H1 (cell line): ENCODE results near the gene CCDC107. TPM values are rescaled to one million over a fixed set of nuclear protein-coding genes. Genes with fewer than 3 reads are reported as not detected.

Experiments
- CTCF ChIA-PET: fragments of 300-600 bp; sonication (Branson Sonifier 250); formaldehyde crosslinking; loops from one replicate; lab custom pipeline; 2021; ENCODE audit not compliant: partially characterized antibody; lab: Charles Lee
- POLR2A ChIA-PET: fragments of 300-600 bp; sonication (Branson Sonifier 250); formaldehyde crosslinking; loops from one replicate; lab custom pipeline; 2021; ENCODE audit warnings: inconsistent platforms; ENCODE audit not compliant: partially characterized antibody; lab: Charles Lee
- DNase-seq, 2 experiments: peaks; one replicate each; pipeline versions ENCODE4 v3.0.0 to v3.0.0-alpha.2; 2010 to 2022; ENCODE audit warnings: low spot score in 2 of 2, low read depth in 1 of 2, mixed read lengths in 1 of 2
- FAIRE-seq: peaks from 2 replicates; lab custom pipeline; 2011; peaks lifted over from hg19 to GRCh38; lab: Jason Lieb, UNC
- H2AFZ ChIP-seq: 2 replicates; pipeline ENCODE4 v1.8.1; 2012; ENCODE audit warnings: low read length, inconsistent platforms
- H2AK5ac ChIP-seq: 2 replicates; pipeline ENCODE4 v1.6.1; 2013; ENCODE audit warnings: low read depth, low read length
- H2BK120ac ChIP-seq: replicated peaks from 2 replicates; pipeline ENCODE3; 2013; ENCODE audit warnings: low read depth, low read length, inconsistent platforms
- H2BK12ac ChIP-seq: 2 replicates; pipeline ENCODE4 v1.6.1; 2013; ENCODE audit warnings: low read depth, low read length
- H2BK15ac ChIP-seq: 2 replicates; pipeline ENCODE4 v1.6.1; 2013; ENCODE audit warnings: low read length
- H2BK20ac ChIP-seq: 2 replicates; pipeline ENCODE4 v1.6.1; 2013; ENCODE audit warnings: low read length
- H2BK5ac ChIP-seq: 2 replicates; pipeline ENCODE4 v1.6.1; 2013; ENCODE audit warnings: low read depth, low read length
- H3K14ac ChIP-seq: 2 replicates; pipeline ENCODE4 v1.6.1; 2013; ENCODE audit warnings: inconsistent platforms; ENCODE audit not compliant: insufficient read length
- H3K18ac ChIP-seq: 2 replicates; pipeline ENCODE4 v1.6.1; 2013; ENCODE audit warnings: low read length; ENCODE audit errors: extremely low read depth
- H3K23ac ChIP-seq: 2 replicates; pipeline ENCODE4 v1.6.1; 2013; ENCODE audit warnings: inconsistent platforms; ENCODE audit not compliant: insufficient read length
- H3K23me2 ChIP-seq: 2 replicates; pipeline ENCODE4 v1.6.1; 2013; ENCODE audit warnings: low read depth, low read length
- H3K27ac ChIP-seq: 2 replicates; pipeline ENCODE4 v1.6.1; 2011; ENCODE audit warnings: low read depth, low read length, inconsistent platforms
- H3K27me3 ChIP-seq, 4 experiments: replicated peaks in 1 of 4; 1 replicate in 1 of 4; 2 replicates in 3 of 4; pipeline versions ENCODE4 v1.6.1 to v1.8.1; 2011 to 2013; ENCODE audit warnings: low read length in 3 of 4, mild to moderate bottlenecking in 3 of 4, inconsistent platforms in 2 of 4, mixed read lengths in 2 of 4, moderate library complexity in 1 of 4; ENCODE audit not compliant: control insufficient read depth in 3 of 4, insufficient read depth in 3 of 4; ENCODE audit errors: extremely low read depth in 1 of 4
- H3K36me3 ChIP-seq, 4 experiments: 2 replicates each; pipeline versions ENCODE4 v1.6.1 to v1.8.1; 2011 to 2013; ENCODE audit warnings: mild to moderate bottlenecking in 4 of 4, low read length in 3 of 4, moderate library complexity in 2 of 4, control low read depth in 1 of 4, inconsistent platforms in 1 of 4; ENCODE audit not compliant: insufficient read depth in 4 of 4, control insufficient read depth in 2 of 4
- H3K4ac ChIP-seq: replicated peaks from 2 replicates; pipeline ENCODE3; 2013; ENCODE audit warnings: low read length, low read depth, mixed read lengths, inconsistent platforms; ENCODE audit not compliant: insufficient read length
- H3K4me1 ChIP-seq, 4 experiments: replicated peaks in 1 of 4; 1 replicate in 1 of 4; 2 replicates in 3 of 4; pipeline versions ENCODE4 v1.6.1 to v1.8.1; 2011 to 2013; ENCODE audit warnings: low read length in 3 of 4, inconsistent platforms in 2 of 4, mixed read lengths in 1 of 4; ENCODE audit not compliant: insufficient read depth in 4 of 4, control insufficient read depth in 3 of 4
- H3K4me2 ChIP-seq, 2 experiments: 2 replicates each; pipeline versions ENCODE4 v1.6.1 to v1.8.1; 2011 to 2013; ENCODE audit warnings: low read depth in 2 of 2, low read length in 2 of 2, control low read depth in 1 of 2, inconsistent platforms in 1 of 2, mild to moderate bottlenecking in 1 of 2; ENCODE audit not compliant: insufficient read depth in 1 of 2
- H3K4me3 ChIP-seq, 4 experiments: fragments of 200-600, 300-600 bp in 1 of 4; sonication (generic), shearing (Covaris generic), sonication (Bioruptor Twin) in 1 of 4; 2 replicates each; pipeline versions ENCODE4 v1.5.1 to v1.8.1; 2011 to 2016; ENCODE audit warnings: low read length in 4 of 4, low read depth in 3 of 4, control low read depth in 2 of 4, inconsistent platforms in 2 of 4, mild to moderate bottlenecking in 2 of 4, mixed read lengths in 1 of 4, moderate library complexity in 1 of 4; ENCODE audit not compliant: insufficient read depth in 2 of 4; ENCODE audit errors: extremely low read depth in 1 of 4
- H3K56ac ChIP-seq: replicated peaks from 2 replicates; pipeline ENCODE3; 2013; ENCODE audit warnings: low read depth, mild to moderate bottlenecking, mixed read lengths, low read length, inconsistent platforms; ENCODE audit not compliant: insufficient read length
- H3K79me1 ChIP-seq: 2 replicates; pipeline ENCODE4 v1.6.1; 2013; ENCODE audit warnings: low read depth, low read length, control low read depth
- H3K79me2 ChIP-seq, 2 experiments: 2 replicates each; pipeline versions ENCODE4 v1.6.1 to v1.8.1; 2012 to 2013; ENCODE audit warnings: low read length in 2 of 2, mild to moderate bottlenecking in 2 of 2, inconsistent platforms in 1 of 2; ENCODE audit not compliant: insufficient read depth in 2 of 2, control insufficient read depth in 1 of 2
- H3K9ac ChIP-seq, 4 experiments: replicated peaks in 1 of 4; 1 replicate in 1 of 4; 2 replicates in 3 of 4; pipeline versions ENCODE4 v1.6.1 to v1.8.1; 2011 to 2013; ENCODE audit warnings: low read depth in 3 of 4, low read length in 3 of 4, control low read depth in 2 of 4, mild to moderate bottlenecking in 2 of 4, moderate library complexity in 2 of 4, inconsistent platforms in 1 of 4; ENCODE audit errors: extremely low read depth in 1 of 4
- H3K9me3 ChIP-seq, 2 experiments: 2 replicates each; pipeline versions ENCODE4 v1.6.1 to v1.8.1; 2012 to 2013; ENCODE audit warnings: mild to moderate bottlenecking in 2 of 2, moderate library complexity in 2 of 2, control low read depth in 1 of 2, inconsistent platforms in 1 of 2, low read depth in 1 of 2, low read length in 1 of 2, mixed read lengths in 1 of 2; ENCODE audit not compliant: insufficient read depth in 2 of 2
- H4K20me1 ChIP-seq, 2 experiments: replicated peaks in 1 of 2; 2 replicates each; pipeline versions ENCODE3 to v1.8.1; 2011 to 2013; ENCODE audit warnings: inconsistent platforms in 2 of 2, low read length in 2 of 2, mild to moderate bottlenecking in 1 of 2; ENCODE audit not compliant: insufficient read depth in 2 of 2, control insufficient read depth in 1 of 2
- H4K5ac ChIP-seq: 2 replicates; pipeline ENCODE4 v1.6.1; 2013; ENCODE audit warnings: low read length, low read depth, mixed read lengths, inconsistent platforms; ENCODE audit not compliant: insufficient read length
- H4K8ac ChIP-seq: 2 replicates; pipeline ENCODE4 v1.8.0; 2013; ENCODE audit warnings: mild to moderate bottlenecking, moderate library complexity, low read length, inconsistent platforms; ENCODE audit not compliant: insufficient read depth; ENCODE audit errors: extremely low read depth
- H4K91ac ChIP-seq: replicated peaks from 2 replicates; pipeline ENCODE3; 2013; ENCODE audit warnings: low read length, mixed read lengths, inconsistent platforms; ENCODE audit not compliant: insufficient read length
- CTBP2 ChIP-seq: IDR thresholded peaks from 2 replicates; pipeline ENCODE4 v1.7.0; 2011; ENCODE audit warnings: borderline replicate concordance, mild to moderate bottlenecking, moderate library complexity, mixed read lengths, low read length; ENCODE audit not compliant: insufficient read depth, insufficient read length
- EZH2 ChIP-seq: fragments of 200-600 bp; sonication (generic); IDR thresholded peaks from 2 replicates; pipeline ENCODE4 v1.7.1; 2012; ENCODE audit warnings: low read depth, mild to moderate bottlenecking, moderate library complexity, low read length, inconsistent platforms; ENCODE audit not compliant: severe bottlenecking
- GABPA ChIP-seq: IDR thresholded peaks from 2 replicates; pipeline ENCODE4 v1.6.1; 2011; ENCODE audit warnings: mild to moderate bottlenecking, low read length, moderate library complexity, borderline replicate concordance; ENCODE audit not compliant: insufficient read depth
- KDM4A ChIP-seq: IDR thresholded peaks from one replicate; pipeline ENCODE4 v1.7.1; 2012; ENCODE audit warnings: low read depth, mild to moderate bottlenecking, moderate library complexity, low read length, inconsistent platforms; ENCODE audit not compliant: severe bottlenecking
- PHF8 ChIP-seq: fragments of 200-600 bp; sonication (generic); conservative IDR thresholded peaks from 2 replicates; pipeline ENCODE4 v1.7.1; 2012; ENCODE audit warnings: low read depth, mild to moderate bottlenecking, inconsistent platforms, low read length, moderate library complexity
- POLR2A ChIP-seq, 2 experiments: IDR thresholded peaks; 1 replicate in 1 of 2; 2 replicates in 1 of 2; pipeline ENCODE4 v1.6.1; 2011; ENCODE audit warnings: low read depth in 2 of 2, low read length in 2 of 2, mild to moderate bottlenecking in 2 of 2; ENCODE audit errors: control extremely low read depth in 1 of 2
- POLR2AphosphoS5 ChIP-seq: IDR thresholded peaks from 2 replicates; pipeline ENCODE4 v1.6.1; 2011; ENCODE audit warnings: low read depth, low read length
- TAF1 ChIP-seq: IDR thresholded peaks from 2 replicates; pipeline ENCODE4 v1.6.1; 2011; ENCODE audit warnings: mild to moderate bottlenecking, low read depth, low read length
- TBP ChIP-seq: IDR thresholded peaks from 2 replicates; pipeline ENCODE4 v1.6.1; 2011; ENCODE audit warnings: low read depth, low read length, improper control_type of control experiment
- TCF12 ChIP-seq: IDR thresholded peaks from 2 replicates; pipeline ENCODE4 v1.6.1; 2011; ENCODE audit warnings: low read depth, mild to moderate bottlenecking, low read length
- WGBS, 2 experiments: shearing (Covaris generic) in 1 of 2; methylation state at CpG; one replicate each; pipeline versions ENCODE4 v1.1.6 to v1.1.7; 2013 to 2015; ENCODE audit warnings: low lambda C conversion rate in 2 of 2, mixed read lengths in 2 of 2, inconsistent platforms in 1 of 2, low coverage in 1 of 2, missing lambda C conversion rate in 1 of 2; ENCODE audit not compliant: insufficient replicate concordance in 2 of 2, insufficient coverage in 1 of 2, insufficient read length in 1 of 2; ENCODE audit errors: extremely low coverage in 1 of 2, missing lambda C conversion rate in 1 of 2; 5-methylcytosine and 5-hydroxymethylcytosine counted together
- polyA plus RNA-seq, 7 experiments: library from polyadenylated mRNA; depleted of rRNA in 3 of 7; stranded (reverse) in 5 of 7; unstranded in 2 of 7; fragments of >200 nt in 5 of 7; fragments of 200-250 nt in 2 of 7; gene quantifications; 1 replicate in 5 of 7; 2 replicates in 1 of 7; 4 replicates in 1 of 7; pipeline versions ENCODE4 v1.2.1 to v1.2.3, GENCODE V29; 2011 to 2013; ENCODE audit warnings: missing spikeins in 2 of 7, mixed read lengths in 2 of 7
- total RNA-seq: library from RNA; stranded (reverse); fragmentation: NEBNext Ultra II Directional; extraction: Animal tissue kit (Norgen Biotek cat#: 25700); gene quantifications from 2 replicates; pipeline ENCODE4 v1.2.1, GENCODE V29; 2021

The CCDC107 gene
- total and polyA plus RNA-seq, 2 of the 8 experiments (the other 6 are each of a cell fraction or from before 2014, with no cell fraction given), result 8.2 to 9.0 TPM

DNA sequence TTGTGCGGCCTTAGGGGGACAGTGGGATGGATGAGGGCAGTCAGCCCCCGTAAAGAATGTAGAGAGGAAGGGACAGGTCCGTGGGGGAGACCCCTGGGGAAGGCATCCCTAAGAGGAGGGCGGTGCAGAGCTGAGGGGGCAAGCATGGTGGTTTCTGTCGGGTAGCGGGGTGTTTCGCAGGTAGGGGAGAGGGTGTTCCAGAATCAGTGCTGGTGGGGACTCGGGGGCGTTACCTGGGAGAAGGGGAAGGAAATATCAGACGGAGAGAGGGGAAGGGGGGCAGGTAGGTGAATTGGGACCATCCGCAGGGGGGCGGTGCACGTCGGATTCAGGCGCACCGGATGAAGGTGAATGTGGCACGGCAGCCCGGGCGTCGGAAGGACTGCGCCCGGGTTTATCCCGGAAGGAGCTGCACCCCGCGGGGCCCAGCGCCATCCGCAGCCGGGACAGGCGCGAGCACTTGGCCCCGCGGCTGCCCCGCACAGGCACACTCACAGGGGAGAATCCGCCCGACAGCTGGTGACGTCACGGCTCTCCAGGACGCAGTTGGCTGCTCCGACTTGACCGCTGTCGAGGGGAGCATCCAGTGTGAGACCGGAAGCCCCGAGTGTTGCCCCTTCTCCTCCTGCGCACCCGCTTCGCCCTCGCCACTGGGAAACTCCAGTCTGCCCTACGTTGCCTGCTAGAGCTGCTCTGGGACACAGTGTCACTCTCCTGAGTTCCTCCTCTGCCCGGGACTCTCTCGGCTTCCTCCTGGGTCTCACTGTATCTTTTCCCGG is 41.2 kb upstream of the CCDC107 start:
- Histone ChIP-seq H4K91ac (peak overlapping the region; percentile 66), H2BK5ac (peak overlapping the region; percentile 18; the same call in 1 of the 2 replicates), H2BK12ac (peak overlapping the region; percentile 54; the same call in 1 of the 2 replicates), H2AFZ (peak overlapping the region; percentile 99), H4K8ac (peak overlapping the region; percentile 94), H3K23ac (no peak overlapping the region), H3K9me3 (no peaks in the 10 kb centered on the region), H3K14ac (no peak overlapping the region), H4K20me1 (no peaks in the 10 kb centered on the region), H2AK5ac (no peak overlapping the region), H3K56ac (peak overlapping the region; percentile 32), H3K4me1 (peaks cover 0 to 9% (median 5%) of the 10 kb centered on the region in 4 experiments; a peak in 4 of 7 replicates), H4K5ac (peak overlapping the region; percentile 34), H3K9ac (peak overlapping the region in 3 of 4 experiments; percentile 3 to 44 (median 42); a peak in 4 of 7 replicates), H2BK15ac (peak overlapping the region; percentile 88; the same call in 1 of the 2 replicates), H2BK20ac (no peak overlapping the region), H3K27me3 (peaks cover 0 to 18% (median 14%) of the 10 kb centered on the region in 4 experiments; a peak in 4 of 7 replicates), H2BK120ac (no peak overlapping the region), H3K4ac (no peak overlapping the region), H3K18ac (peak overlapping the region; percentile 75), H3K27ac (no peak overlapping the region), H3K79me1 (no peaks in the 10 kb centered on the region), H3K4me3 (peak overlapping the region; percentile 44 to 69 (median 50)), H3K4me2 (peak overlapping the region; percentile 74 to 77), H3K79me2 (no peaks in the 10 kb centered on the region), H3K36me3 (no peaks in the 10 kb centered on the region), H3K23me2 (peaks cover 9% of the 10 kb centered on the region)
- CTCF ChIA-PET, result interaction anchor here (0.6 to 5.2 kb wide), 14 partner anchors 11 to 638 kb away, joined by 3 to 31 read pairs (median 6); partner anchors contain the start of genes CCDC107, RMRP and SIT1
- POLR2A ChIA-PET, result interaction anchor here (0.7 to 2.1 kb wide), 8 partner anchors 9 to 111 kb away, joined by 3 to 7 read pairs (median 4); partner anchors contain the start of genes ARHGEF39, CCDC107 and RMRP
- FAIRE-seq (no peak), DNase-seq (peak in 1 of 2 experiments; percentile 82)
- 5% methylated on average over 50 of the region's 51 CpGs; no CpG with 5 or more reads in 1 of the 2 experiments for WGBS, 2 experiments
- TF ChIP-seq POLR2A (IDR thresholded peaks at IDR 0.05; ENCODE audit: control extremely low read depth in 1 of 2, low read depth in 2 of 2, low read length in 2 of 2) (peak in 1 of 2 experiments; percentile 78; a peak in 2 of 3 replicates), EZH2 (no peak), KDM4A (peak; percentile 63), TCF12 (no peak), CTBP2 (no peak), TAF1 (peak; percentile 47; the same call in 1 of the 2 replicates), POLR2AphosphoS5 (peak; percentile 31; the same call in 1 of the 2 replicates), GABPA (peak; percentile 83), TBP (peak; percentile 44; the same call in 1 of the 2 replicates), PHF8 (0 out of 2 replicates have a peak, but pooled peaks have one; percentile 59)
